Measurements from ENCODE around the gene HLA-DRB1. TPM values are rescaled to one million over a fixed set of nuclear protein-coding genes. Genes with fewer than 3 reads are reported as not detected.

HLA-DRB1 gene
- total RNA-seq, result 0.37 TPM in 1 of 2 replicates, not detected in the other

DNA sequence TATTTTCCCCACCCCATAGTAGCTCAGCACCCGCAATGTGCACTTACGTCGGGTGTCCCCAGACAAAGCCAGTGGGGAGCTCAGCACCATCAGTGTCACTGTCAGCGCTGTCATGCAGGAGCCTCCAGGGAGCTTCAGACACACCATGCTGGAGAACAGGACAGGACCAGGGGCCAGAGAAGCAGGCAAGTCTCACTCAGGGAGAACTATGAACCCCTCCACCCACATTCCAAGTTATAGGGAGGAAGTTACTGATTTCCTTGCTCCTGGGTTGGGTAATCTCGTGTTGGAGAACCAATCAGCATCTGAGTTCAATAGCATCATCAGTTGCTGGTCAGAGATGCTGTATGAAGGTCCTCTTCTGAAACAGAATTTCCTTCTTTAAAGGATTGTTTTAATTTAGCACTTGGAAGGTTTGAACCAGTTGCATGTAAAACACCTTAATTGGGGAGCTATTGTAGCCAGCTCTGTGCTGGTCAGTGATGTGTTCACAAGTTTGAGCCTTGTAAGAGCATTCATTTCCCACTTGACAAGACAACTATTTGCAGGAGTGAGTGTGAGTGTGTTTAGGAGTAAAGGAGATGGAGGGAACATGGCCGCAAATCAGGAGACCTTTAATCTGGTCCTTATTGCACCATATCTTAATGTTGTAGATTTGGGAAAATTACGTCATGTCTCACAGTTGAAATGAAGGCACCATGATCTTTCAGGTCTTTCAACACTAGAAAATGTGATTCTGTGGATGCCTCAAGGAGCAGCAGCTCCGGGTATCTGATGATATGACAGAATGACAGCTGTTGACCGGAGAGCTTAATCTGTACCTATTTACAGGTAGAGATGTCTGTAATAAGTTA is at the start of gene HLA-DRB1:
Gene HLA-DRB1 (minus strand): TSS at position 253 of the 854 bp plus-strand sequence. CDS start 106 bp downstream, at position 147.

GRCh38 chr6:32637219-32637880 is 47.7 kb upstream of the HLA-DRB1 start, which contains the start of gene HLA-DQA1:
Gene HLA-DQA1, plus strand, starts transcription at chr6:32637406. Its CDS starts 53 bp downstream, at chr6:32637459.

DNA sequence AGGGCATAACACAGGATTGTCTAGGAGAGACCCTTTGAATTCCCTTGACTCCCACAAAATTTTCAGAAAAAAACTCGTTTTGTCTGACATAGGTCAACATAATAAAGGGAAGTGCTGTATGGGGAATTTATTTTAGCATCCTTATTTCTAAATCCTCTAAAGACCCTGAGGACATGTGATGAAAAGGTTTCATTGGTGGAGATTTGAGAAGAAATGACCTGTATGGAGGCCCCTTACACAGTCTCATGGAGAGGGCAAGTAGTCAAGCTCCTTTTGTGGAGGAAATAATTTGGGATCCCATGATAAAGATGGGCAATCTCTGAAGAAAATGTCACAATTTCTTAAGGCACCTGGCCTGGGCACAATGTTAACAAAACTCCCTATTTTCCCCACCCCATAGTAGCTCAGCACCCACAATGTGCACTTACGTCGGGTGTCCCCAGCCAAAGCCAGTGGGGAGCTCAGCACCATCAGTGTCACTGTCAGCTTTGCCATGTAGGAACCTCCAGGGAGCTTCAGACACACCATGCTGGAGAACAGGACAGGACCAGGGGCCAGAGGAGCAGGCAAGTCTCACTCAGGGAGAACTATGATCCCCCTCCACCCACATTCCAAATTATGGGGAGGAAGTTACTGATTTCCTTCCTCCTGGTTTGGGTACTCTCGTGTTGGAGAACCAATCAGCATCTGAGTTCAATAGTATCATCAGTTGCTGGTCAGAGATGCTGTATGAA is 59.8 kb downstream of the HLA-DRB1 start, which contains the start of gene HLA-DRB5:
Gene HLA-DRB5 (minus strand): TSS at position 591 of the 734 bp plus-strand sequence. CDS start 63 bp downstream, at position 528.

Other genes with a start within 250 kb of the HLA-DRB1 start
- not detected in 2 replicates for gene TSBP1, start 217.9 kb downstream of the HLA-DRB1 start, total RNA-seq
- not detected in 2 replicates for gene BTNL2, start 182.7 kb downstream of the HLA-DRB1 start, total RNA-seq
- gene HLA-DRA, start 150.0 kb downstream of the HLA-DRB1 start, total RNA-seq, result 0.29 TPM in 1 of 2 replicates, not detected in the other
- gene HLA-DRB5, start 59.6 kb downstream of the HLA-DRB1 start, total RNA-seq, result not detected in 2 replicates
- not detected in 2 replicates for gene HLA-DQA1, start 47.6 kb upstream of the HLA-DRB1 start, total RNA-seq
- gene HLA-DQB1, start 76.8 kb upstream of the HLA-DRB1 start, total RNA-seq, result not detected in 2 replicates
- gene HLA-DQA2, start 151.5 kb upstream of the HLA-DRB1 start, total RNA-seq, result not detected in 2 replicates
- not detected in 2 replicates for gene HLA-DQB2, start 173.7 kb upstream of the HLA-DRB1 start, total RNA-seq
- 0.56 and 1.1 TPM in 2 replicates for gene HLA-DOB, start 227.2 kb upstream of the HLA-DRB1 start, total RNA-seq
- 9.0 and 14.5 TPM in 2 replicates for gene TAP2, start 248.9 kb upstream of the HLA-DRB1 start, total RNA-seq

Data from cardiac ventricle fibroblast (primary cell).